H1 (cell line): ENCODE measurements around the gene STX5.
"Not testable (repeated sequence)": the region's sequence is repeated elsewhere in the genome, so short reads cannot be mapped to it uniquely, and the experiment has no call there.

Experiments used
- CHD1 ChIP-seq: IDR thresholded peaks from 2 replicates; pipeline ENCODE4 v1.6.1; 2012; ENCODE audit warnings: low read depth, low read length, improper control_type of control experiment
- CHD2 ChIP-seq: IDR thresholded peaks from 2 replicates; pipeline ENCODE4 v1.6.1; 2012; ENCODE audit warnings: low read length, improper control_type of control experiment
- CTCF ChIP-seq, 3 experiments: IDR thresholded peaks; 1 replicate in 2 of 3; 2 replicates in 1 of 3; pipeline versions ENCODE4 v1.5.1 to v1.6.1; 2011; ENCODE audit warnings: low read length in 3 of 3, mild to moderate bottlenecking in 3 of 3, inconsistent platforms in 2 of 3, low read depth in 1 of 3, moderate library complexity in 1 of 3; ENCODE audit not compliant: insufficient read depth in 1 of 3; ENCODE audit errors: control extremely low read depth in 1 of 3
- EP300 ChIP-seq, 2 experiments: IDR thresholded peaks; 1 replicate in 1 of 2; 2 replicates in 1 of 2; pipeline ENCODE4 v1.6.1; 2011 to 2012; ENCODE audit warnings: low read depth in 2 of 2, low read length in 2 of 2, mild to moderate bottlenecking in 2 of 2, borderline replicate concordance in 1 of 2, inconsistent platforms in 1 of 2, moderate library complexity in 1 of 2
- HDAC2 ChIP-seq, 2 experiments: fragments of 300-600 bp in 1 of 2; sonication (generic) in 1 of 2; IDR thresholded peaks; 2 replicates each; pipeline ENCODE4 v1.6.1; 2011 to 2012; ENCODE audit warnings: low read depth in 2 of 2, low read length in 2 of 2, mild to moderate bottlenecking in 2 of 2, moderate library complexity in 2 of 2, borderline replicate concordance in 1 of 2, inconsistent platforms in 1 of 2
- JUN ChIP-seq: IDR thresholded peaks from 2 replicates; pipeline ENCODE4 v1.6.1; 2011; ENCODE audit warnings: low read depth, mild to moderate bottlenecking, improper control_type of control experiment, low read length
- MAX ChIP-seq: IDR thresholded peaks from 2 replicates; pipeline ENCODE4 v1.6.1; 2012; ENCODE audit warnings: inconsistent platforms
- POLR2A ChIP-seq, 2 experiments: IDR thresholded peaks; 1 replicate in 1 of 2; 2 replicates in 1 of 2; pipeline ENCODE4 v1.6.1; 2011; ENCODE audit warnings: low read depth in 2 of 2, low read length in 2 of 2, mild to moderate bottlenecking in 2 of 2; ENCODE audit errors: control extremely low read depth in 1 of 2
- POLR2AphosphoS5 ChIP-seq: IDR thresholded peaks from 2 replicates; pipeline ENCODE4 v1.6.1; 2011; ENCODE audit warnings: low read depth, low read length
- RXRA ChIP-seq: IDR thresholded peaks from 2 replicates; pipeline ENCODE4 v1.6.1; 2011; ENCODE audit warnings: low read depth, mild to moderate bottlenecking, low read length, moderate library complexity; ENCODE audit not compliant: insufficient read depth
- SIN3A ChIP-seq, 2 experiments: IDR thresholded peaks in 1 of 2; conservative IDR thresholded peaks in 1 of 2; 2 replicates each; pipeline ENCODE4 v1.6.1; 2011 to 2012; ENCODE audit warnings: low read length in 2 of 2, improper control_type of control experiment in 1 of 2, low read depth in 1 of 2, mild to moderate bottlenecking in 1 of 2
- SIX5 ChIP-seq: IDR thresholded peaks from 2 replicates; pipeline ENCODE4 v1.6.1; 2011; ENCODE audit warnings: mild to moderate bottlenecking, low read depth, low read length
- TAF1 ChIP-seq: IDR thresholded peaks from 2 replicates; pipeline ENCODE4 v1.6.1; 2011; ENCODE audit warnings: mild to moderate bottlenecking, low read depth, low read length
- ZNF274 ChIP-seq: IDR thresholded peaks from 2 replicates; pipeline ENCODE4 v1.7.0; 2012; ENCODE audit warnings: low read length, borderline replicate concordance; ENCODE audit errors: extremely low read depth

GRCh38 chr11:62760867-62761227 lies 71.0 kb downstream of the STX5 start:
- not testable (repeated sequence) for TF ChIP-seq CTCF (IDR thresholded peaks at IDR 0.05; ENCODE audit: control extremely low read depth in 1 of 3, insufficient read depth in 1 of 3, low read depth in 1 of 3, low read length in 3 of 3); HDAC2 (IDR thresholded peaks at IDR 0.05; ENCODE audit: borderline replicate concordance in 1 of 2, low read depth in 2 of 2, low read length in 2 of 2); ZNF274; POLR2AphosphoS5; JUN; POLR2A (IDR thresholded peaks at IDR 0.05; ENCODE audit: control extremely low read depth in 1 of 2, low read depth in 2 of 2, low read length in 2 of 2); RXRA; SIX5; CHD2; SIN3A (conservative IDR thresholded peaks at IDR 0.05 in 1 of 2, IDR thresholded peaks at IDR 0.05 in 1 of 2; ENCODE audit: low read depth in 1 of 2, low read length in 2 of 2); MAX; CHD1; EP300 (IDR thresholded peaks at IDR 0.05; ENCODE audit: borderline replicate concordance in 1 of 2, low read depth in 2 of 2, low read length in 2 of 2); TAF1
